Natural killer cell (primary cell): ENCODE results near the gene DHRS7B. TPM values are rescaled to one million over a fixed set of nuclear protein-coding genes. Genes with fewer than 3 reads are reported as not detected.
"Not testable (repeated sequence)": the region's sequence is repeated elsewhere in the genome, so short reads cannot be mapped to it uniquely, and the experiment has no call there.

Experiments
- ATAC-seq, 3 donors: fragments of 150-1000 bp in 2 of 3; fragments of 200-7000 bp in 1 of 3; cut with Tn5 transposase; 1 replicate in 1 of 3; 2 replicates in 2 of 3; pipeline ENCODE4 v1.10.0; 2021; ENCODE audit warnings: mild to moderate bottlenecking in 2 of 3, moderate library complexity in 2 of 3
- DNase-seq, 2 donors: peaks; one replicate each; pipeline versions ENCODE4 v3.0.0 to v3.0.0-alpha.2; 2013 to 2021; ENCODE audit warnings: mixed read lengths in 1 of 2
- H3K27ac ChIP-seq: one replicate; pipeline ENCODE4 v1.5.1; 2013; ENCODE audit warnings: mild to moderate bottlenecking, low read length
- H3K27me3 ChIP-seq: one replicate; pipeline ENCODE4 v1.6.1; 2013; ENCODE audit warnings: low read length; ENCODE audit not compliant: control insufficient read depth, insufficient read depth
- H3K36me3 ChIP-seq: one replicate; pipeline ENCODE4 v1.6.1; 2013; ENCODE audit warnings: low read length; ENCODE audit not compliant: control insufficient read depth, insufficient read depth
- H3K4me1 ChIP-seq: one replicate; pipeline ENCODE4 v1.6.1; 2013; ENCODE audit warnings: low read length; ENCODE audit not compliant: control insufficient read depth, insufficient read depth
- H3K4me3 ChIP-seq: one replicate; pipeline ENCODE4 v1.5.1; 2013; ENCODE audit warnings: low read length
- H3K9me3 ChIP-seq: one replicate; pipeline ENCODE4 v1.6.1; 2013; ENCODE audit warnings: low read length; ENCODE audit not compliant: control insufficient read depth, insufficient read depth
- H3K27ac Mint-ChIP-seq, 2 donors: one replicate each; pipeline ENCODE4 v1.8.0; 2022; ENCODE audit warnings: mild to moderate bottlenecking in 2 of 2, mixed read lengths in 2 of 2, moderate library complexity in 1 of 2
- H3K27me3 Mint-ChIP-seq, 2 donors: one replicate each; pipeline ENCODE4 v1.8.0; 2022; ENCODE audit warnings: low read depth in 2 of 2, mixed read lengths in 2 of 2
- H3K36me3 Mint-ChIP-seq: one replicate; pipeline ENCODE4 v1.8.0; 2022; ENCODE audit warnings: mixed read lengths
- H3K4me1 Mint-ChIP-seq, 2 donors: one replicate each; pipeline ENCODE4 v1.8.0; 2022; ENCODE audit warnings: mixed read lengths in 2 of 2
- H3K4me3 Mint-ChIP-seq: one replicate; pipeline ENCODE4 v1.8.0; 2022; ENCODE audit warnings: mild to moderate bottlenecking, moderate library complexity, mixed read lengths
- H3K9me3 Mint-ChIP-seq, 2 donors: one replicate each; pipeline ENCODE4 v1.8.0; 2022; ENCODE audit warnings: mixed read lengths in 2 of 2
- CTCF ChIP-seq: fragments of 200-600 bp; IDR thresholded peaks from one replicate; pipeline ENCODE4 v1.8.0; 2022; ENCODE audit warnings: antibody characterized with exemption
- WGBS: methylation state at CpG from one replicate; pipeline ENCODE4 v1.1.7; 2013; ENCODE audit warnings: missing lambda C conversion rate; ENCODE audit not compliant: insufficient coverage; 5-methylcytosine and 5-hydroxymethylcytosine counted together
- intact Hi-C: fragments of 100-400 bp; cut with micrococcal nuclease; formaldehyde crosslinking; loops from one replicate; pipeline ENCODE4 v1.14.2; 2022
- total RNA-seq, 4 donors: library from RNA; stranded (reverse); fragments of 120-200 nt in 1 of 4; gene quantifications; one replicate each; pipeline versions ENCODE4 v1.2.3 to v1.2.4, GENCODE V29; 2013 to 2022

DHRS7B gene
- total RNA-seq, 3 donors from 2014 or later (not counting 1 experiment from before 2014, with no cell fraction given): 10.3 to 13.4 (median 11.5) TPM

- TF ChIP-seq CTCF: peak; percentile 9
- intact Hi-C loops: loop anchor here (1.0 kb wide), 1 partner anchor 391 kb away; no protein-coding TSS in a partner anchor
- H3K4me1 Mint-ChIP-seq: peaks cover 7 to 8% of the 10 kb centered on the region in 2 donors
- Histone ChIP-seq H3K4me1 (peaks cover under 1% of the 10 kb centered on the region), H3K36me3 (no peaks in the 10 kb centered on the region), H3K27me3 (no peaks in the 10 kb centered on the region), H3K4me3 (no peak overlapping the region), H3K9me3 (no peaks in the 10 kb centered on the region), H3K27ac (no peak overlapping the region)
- H3K36me3 Mint-ChIP-seq: no peaks in the 10 kb centered on the region
- H3K9me3 Mint-ChIP-seq: no peaks in the 10 kb centered on the region
- peaks cover 7 to 9% of the 10 kb centered on the region in 2 donors for H3K27me3 Mint-ChIP-seq
- no peak for DNase-seq
- H3K4me3 Mint-ChIP-seq: no peak overlapping the region
- WGBS: no CpG with 5 or more reads among the region's 5 CpGs
- ATAC-seq: no peak
- H3K27ac Mint-ChIP-seq: peak overlapping the region in 1 of 2 donors; percentile 7
Measured at GRCh38 chr17:21119919-21120249, 6.9 kb upstream of the DHRS7B start.

- intact Hi-C loops: no loop called here
- WGBS: 41% methylated on average over 4 of the region's 4 CpGs
- no peak overlapping the region for H3K4me3 Mint-ChIP-seq
- DNase-seq: no peak
- peaks cover 16% of the 10 kb centered on the region for H3K4me1 ChIP-seq
- H3K4me3 ChIP-seq: no peak overlapping the region
- H3K9me3 ChIP-seq: no peaks in the 10 kb centered on the region
- H3K27ac ChIP-seq: no peak overlapping the region
- H3K36me3 Mint-ChIP-seq: no peaks in the 10 kb centered on the region
- H3K9me3 Mint-ChIP-seq: no peaks in the 10 kb centered on the region
- H3K27me3 Mint-ChIP-seq: peaks cover 3 to 7% of the 10 kb centered on the region in 2 donors
- H3K4me1 Mint-ChIP-seq: peaks cover 37 to 41% of the 10 kb centered on the region in 2 donors
- H3K27me3 ChIP-seq: no peaks in the 10 kb centered on the region
- TF ChIP-seq CTCF: no peak
- no peak for ATAC-seq
- H3K27ac Mint-ChIP-seq: no peak overlapping the region
- no peaks in the 10 kb centered on the region for H3K36me3 ChIP-seq
Measured at GRCh38 chr17:21124086-21124485, 2.7 kb upstream of the DHRS7B start.

GRCh38 chr17:21124517-21124916, 2.2 kb upstream of the DHRS7B start:
- H3K36me3 Mint-ChIP-seq, H3K4me3 ChIP-seq, H3K27ac Mint-ChIP-seq, H3K9me3 ChIP-seq, H3K27me3 Mint-ChIP-seq, H3K27ac ChIP-seq, H3K9me3 Mint-ChIP-seq, intact Hi-C loops, ATAC-seq, H3K4me3 Mint-ChIP-seq, H3K27me3 ChIP-seq, DNase-seq, H3K36me3 ChIP-seq: not testable (repeated sequence)
- peaks cover 35 to 41% of the 10 kb centered on the region in 2 donors for H3K4me1 Mint-ChIP-seq
- WGBS: 87% methylated on average over 4 of the region's 4 CpGs
- H3K4me1 ChIP-seq: peaks cover 16% of the 10 kb centered on the region

GRCh38 chr17:21125862-21126261, 902 bp upstream of the DHRS7B start:
- Mint-ChIP-seq H3K4me3 (peak overlapping the region; percentile 98), H3K9me3 (no peaks in the 10 kb centered on the region), H3K36me3 (no peaks in the 10 kb centered on the region), H3K4me1 (peaks cover 32 to 37% of the 10 kb centered on the region in 2 donors), H3K27ac (peak overlapping the region; percentile 97 to 98), H3K27me3 (no peaks in the 10 kb centered on the region)
- TF ChIP-seq CTCF: no peak
- DNase-seq: peak in 1 of 2 donors; percentile 87
- no peaks in the 10 kb centered on the region for H3K36me3 ChIP-seq
- H3K4me3 ChIP-seq: peak overlapping the region; percentile 72
- peak; percentile 20 to 40 (median 33) for ATAC-seq
- WGBS: 0% methylated on average over 4 of the region's 6 CpGs
- no peaks in the 10 kb centered on the region for H3K27me3 ChIP-seq
- H3K9me3 ChIP-seq: no peaks in the 10 kb centered on the region
- H3K4me1 ChIP-seq: peaks cover 16% of the 10 kb centered on the region
- H3K27ac ChIP-seq: peak overlapping the region; percentile 91
- intact Hi-C loops: loop anchor here (2.0 kb wide), 2 partner anchors 89 to 161 kb away; partner anchors contain the start of gene TMEM11
